ENCODE results near the gene UBE2H.
"Not testable (repeated sequence)": the region's sequence is repeated elsewhere in the genome, so short reads cannot be mapped to it uniquely, and the experiment has no call there.

DNA sequence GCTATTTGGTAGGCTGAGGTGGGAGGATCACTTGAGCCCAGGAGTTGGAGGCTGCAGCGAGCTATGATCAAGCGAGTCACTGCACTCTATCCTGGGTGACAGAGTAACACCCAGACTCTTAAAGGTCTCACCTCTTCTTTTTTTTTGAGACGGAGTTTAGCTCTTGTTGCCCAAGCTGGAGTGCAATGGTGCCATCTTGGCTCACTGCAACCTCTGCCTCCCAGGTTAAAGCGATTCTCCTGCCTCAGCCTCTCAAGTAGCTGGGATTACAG, 7.4 kb upstream of the UBE2H start:
- not testable (repeated sequence) for TF ChIP-seq CTCF (IDR thresholded peaks at IDR 0.05); POLR2AphosphoS5 (IDR thresholded peaks at IDR 0.05; ENCODE audit: low read depth, low read length); SIN3A (IDR thresholded peaks at IDR 0.05; ENCODE audit: borderline replicate concordance, insufficient read depth, low read depth, low read length)

Data from Panc1 (cell line).